Suprapubic skin (tissue), 4 donors: ENCODE results near the gene KLF7. TPM values are rescaled to one million over a fixed set of nuclear protein-coding genes. Genes with fewer than 3 reads are reported as not detected.

Experiments used
- DNase-seq, 2 donors: peaks; one replicate each; pipeline ENCODE4 v3.0.0-alpha.2; 2019; ENCODE audit warnings: low spot score in 2 of 2
- H3K27ac ChIP-seq: fragments of 200-600 bp; sonication (generic); one replicate; pipeline ENCODE4 v1.5.1; 2019
- H3K27me3 ChIP-seq: fragments of 200-600 bp; sonication (generic); one replicate; pipeline ENCODE4 v1.5.1; 2019
- H3K36me3 ChIP-seq: fragments of 200-600 bp; sonication (generic); one replicate; pipeline ENCODE4 v1.5.1; 2019
- H3K4me1 ChIP-seq: fragments of 200-600 bp; sonication (generic); one replicate; pipeline ENCODE4 v1.5.1; 2019
- H3K4me3 ChIP-seq: fragments of 200-600 bp; sonication (generic); one replicate; pipeline ENCODE4 v1.5.1; 2019; ENCODE audit warnings: mild to moderate bottlenecking
- H3K9me3 ChIP-seq: fragments of 200-600 bp; sonication (generic); one replicate; pipeline ENCODE4 v1.5.1; 2019
- CTCF ChIP-seq, 2 donors: fragments of 200-600 bp in 1 of 2; fragments of 450-650 bp in 1 of 2; sonication (generic) in 1 of 2; IDR thresholded peaks; one replicate each; pipeline ENCODE4 v1.5.1; 2016 to 2019; ENCODE audit warnings: antibody characterized with exemption in 2 of 2, mild to moderate bottlenecking in 1 of 2, moderate library complexity in 1 of 2
- EP300 ChIP-seq: sonication (generic); formaldehyde crosslinking; IDR thresholded peaks from one replicate; pipeline ENCODE4 v1.6.1; 2017; ENCODE audit warnings: antibody characterized with exemption
- POLR2A ChIP-seq, 2 donors: fragments of 450-650 bp; IDR thresholded peaks; one replicate each; pipeline ENCODE4 v1.6.1; 2017; ENCODE audit warnings: antibody characterized with exemption in 2 of 2, mild to moderate bottlenecking in 2 of 2, moderate library complexity in 2 of 2
- POLR2AphosphoS5 ChIP-seq, 3 donors: sonication (generic); formaldehyde crosslinking; IDR thresholded peaks; one replicate each; pipeline ENCODE4 v1.6.1; 2017; ENCODE audit warnings: antibody characterized with exemption in 3 of 3
- WGBS: methylation state at CpG from one replicate; pipeline ENCODE4 v1.1.5; 2018; 5-methylcytosine and 5-hydroxymethylcytosine counted together
- total RNA-seq, 4 donors: library from RNA; depleted of rRNA; stranded (reverse); fragments of >200 nt; gene quantifications; one replicate each; pipeline ENCODE4 v1.1.0, GENCODE V29; 2016

KLF7 gene
- total RNA-seq, 4 donors from 2014 or later = 10.0 to 17.4 (median 10.7) TPM

GRCh38 chr2:207072571-207072970 lies 93.2 kb downstream of the KLF7 start:
- Histone ChIP-seq H3K27me3 (no peaks in the 10 kb centered on the region), H3K36me3 (no peaks in the 10 kb centered on the region), H3K27ac (no peak overlapping the region), H3K4me3 (no peak overlapping the region), H3K9me3 (no peaks in the 10 kb centered on the region), H3K4me1 (peaks cover 11% of the 10 kb centered on the region)
- 94% methylated on average over 1 of the region's 1 CpG for WGBS
- no peak for DNase-seq
- TF ChIP-seq POLR2AphosphoS5 (IDR thresholded peaks at IDR 0.05) (no peak), CTCF (IDR thresholded peaks at IDR 0.05) (no peak), EP300 (no peak), POLR2A (IDR thresholded peaks at IDR 0.05) (no peak)

GRCh38 chr2:207071820-207072219 lies 93.9 kb downstream of the KLF7 start:
- no peak for DNase-seq
- H3K4me1 ChIP-seq = peaks cover 11% of the 10 kb centered on the region
- H3K4me3 ChIP-seq = no peak overlapping the region
- TF ChIP-seq EP300 = no peak
- TF ChIP-seq CTCF (IDR thresholded peaks at IDR 0.05) = no peak
- TF ChIP-seq POLR2AphosphoS5 (IDR thresholded peaks at IDR 0.05) = no peak
- TF ChIP-seq POLR2A (IDR thresholded peaks at IDR 0.05) = no peak
- no peaks in the 10 kb centered on the region for H3K27me3 ChIP-seq
- no peaks in the 10 kb centered on the region for H3K36me3 ChIP-seq
- H3K27ac ChIP-seq = no peak overlapping the region
- 83% methylated on average over 4 of the region's 4 CpGs for WGBS
- no peaks in the 10 kb centered on the region for H3K9me3 ChIP-seq

GRCh38 chr2:207067473-207067872 lies 98.3 kb downstream of the KLF7 start:
- TF ChIP-seq CTCF (IDR thresholded peaks at IDR 0.05) = no peak
- no peak for DNase-seq

GRCh38 chr2:207066791-207067460 lies 98.8 kb downstream of the KLF7 start:
- H3K27ac ChIP-seq = no peak overlapping the region
- H3K4me3 ChIP-seq = no peak overlapping the region
- WGBS = 25% methylated on average over 3 of the region's 3 CpGs
- TF ChIP-seq POLR2A (IDR thresholded peaks at IDR 0.05) (no peak), POLR2AphosphoS5 (IDR thresholded peaks at IDR 0.05) (no peak), CTCF (IDR thresholded peaks at IDR 0.05) (no peak), EP300 (no peak)
- H3K36me3 ChIP-seq = no peaks in the 10 kb centered on the region
- DNase-seq = no peak
- H3K9me3 ChIP-seq = no peaks in the 10 kb centered on the region
- no peaks in the 10 kb centered on the region for H3K27me3 ChIP-seq
- no peaks in the 10 kb centered on the region for H3K4me1 ChIP-seq

More at GRCh38 chr2:207067473-207067872, 98.3 kb downstream of the KLF7 start:
- no peaks in the 10 kb centered on the region for H3K36me3 ChIP-seq
- H3K4me1 ChIP-seq = no peaks in the 10 kb centered on the region
- no peaks in the 10 kb centered on the region for H3K27me3 ChIP-seq
- 58% methylated on average over 5 of the region's 5 CpGs for WGBS
- H3K9me3 ChIP-seq = no peaks in the 10 kb centered on the region
- H3K27ac ChIP-seq = no peak overlapping the region
- H3K4me3 ChIP-seq = no peak overlapping the region

GRCh38 chr2:207066166-207066565 lies 99.6 kb downstream of the KLF7 start:
- Histone ChIP-seq H3K27me3 (no peaks in the 10 kb centered on the region), H3K4me3 (no peak overlapping the region), H3K4me1 (no peaks in the 10 kb centered on the region), H3K27ac (no peak overlapping the region), H3K36me3 (no peaks in the 10 kb centered on the region), H3K9me3 (no peaks in the 10 kb centered on the region)
- no peak for TF ChIP-seq EP300
- no peak for TF ChIP-seq POLR2A (IDR thresholded peaks at IDR 0.05)
- no peak for TF ChIP-seq POLR2AphosphoS5 (IDR thresholded peaks at IDR 0.05)
- no peak for TF ChIP-seq CTCF (IDR thresholded peaks at IDR 0.05)
- WGBS = 52% methylated on average over 2 of the region's 2 CpGs
- no peak for DNase-seq
